Measurements from ENCODE around the gene ENTPD1.

- TF ChIP-seq, protein P1, sequence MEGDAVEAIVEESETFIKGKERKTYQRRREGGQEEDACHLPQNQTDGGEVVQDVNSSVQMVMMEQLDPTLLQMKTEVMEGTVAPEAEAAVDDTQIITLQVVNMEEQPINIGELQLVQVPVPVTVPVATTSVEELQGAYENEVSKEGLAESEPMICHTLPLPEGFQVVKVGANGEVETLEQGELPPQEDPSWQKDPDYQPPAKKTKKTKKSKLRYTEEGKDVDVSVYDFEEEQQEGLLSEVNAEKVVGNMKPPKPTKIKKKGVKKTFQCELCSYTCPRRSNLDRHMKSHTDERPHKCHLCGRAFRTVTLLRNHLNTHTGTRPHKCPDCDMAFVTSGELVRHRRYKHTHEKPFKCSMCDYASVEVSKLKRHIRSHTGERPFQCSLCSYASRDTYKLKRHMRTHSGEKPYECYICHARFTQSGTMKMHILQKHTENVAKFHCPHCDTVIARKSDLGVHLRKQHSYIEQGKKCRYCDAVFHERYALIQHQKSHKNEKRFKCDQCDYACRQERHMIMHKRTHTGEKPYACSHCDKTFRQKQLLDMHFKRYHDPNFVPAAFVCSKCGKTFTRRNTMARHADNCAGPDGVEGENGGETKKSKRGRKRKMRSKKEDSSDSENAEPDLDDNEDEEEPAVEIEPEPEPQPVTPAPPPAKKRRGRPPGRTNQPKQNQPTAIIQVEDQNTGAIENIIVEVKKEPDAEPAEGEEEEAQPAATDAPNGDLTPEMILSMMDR (IDR thresholded peaks at IDR 0.05; ENCODE audit: low read length), result no peak
- no peak for TF ChIP-seq EZH2phosphoT487 (IDR thresholded peaks at IDR 0.05; ENCODE audit: low read length)
- no peak for TF ChIP-seq EZH2 (optimal IDR thresholded peaks at IDR 0.05; ENCODE audit: low read depth, low read length)
Measured at GRCh38 chr10:95889830-95890229, 133.9 kb downstream of the ENTPD1 start.

Measured in MM.1S (cell line).